ENCODE data around the gene DSCAM. TPM values are rescaled to one million over a fixed set of nuclear protein-coding genes. Genes with fewer than 3 reads are reported as not detected.
"Not testable (repeated sequence)": the region's sequence is repeated elsewhere in the genome, so short reads cannot be mapped to it uniquely, and the experiment has no call there.

DSCAM gene
- total and polyA plus RNA-seq, 2 donors (not counting 1 experiment from before 2014, with no cell fraction given) = not detected

DNA sequence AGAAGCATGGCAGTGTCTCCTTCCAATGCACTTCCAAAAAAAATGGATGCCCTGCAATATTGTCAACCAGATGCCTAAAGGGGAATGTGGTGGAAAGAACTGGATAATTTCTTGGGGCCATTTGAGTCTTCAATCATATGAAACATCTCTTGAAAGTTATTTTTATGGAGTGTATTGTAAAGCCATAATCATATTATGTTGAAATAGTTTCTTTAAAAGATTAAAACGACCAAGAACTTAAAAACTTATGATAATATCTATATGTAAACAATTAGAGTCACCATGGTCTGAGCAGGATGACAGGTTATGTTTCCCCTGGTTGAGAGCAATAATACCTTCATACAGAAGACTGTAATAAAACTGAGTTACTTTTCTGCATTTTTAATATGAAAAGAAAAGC is 522.6 kb downstream of the DSCAM start:
- Histone ChIP-seq H3K79me2 (ENCODE audit: control insufficient read depth, insufficient read depth, low read length) (no peaks in the 10 kb centered on the region), H3K27me3 (replicated peaks in 1 of 4; ENCODE audit: control extremely low read depth in 1 of 4, control insufficient read depth in 3 of 4, insufficient read depth in 4 of 4, low read length in 3 of 4) (no peaks in the 10 kb centered on the region), H3K9ac (ENCODE audit: low read length) (no peak overlapping the region), H3K4me3 (ENCODE audit: control extremely low read depth in 1 of 5, extremely low read depth in 1 of 5, insufficient read depth in 1 of 5, low read depth in 2 of 5, low read length in 4 of 5) (no peak overlapping the region), H3K36me3 (replicated peaks in 1 of 2; ENCODE audit: control extremely low read depth in 1 of 2, control insufficient read depth in 1 of 2, extremely low read depth in 1 of 2, insufficient read depth in 2 of 2, low read length in 1 of 2) (no peaks in the 10 kb centered on the region), H3K4me2 (replicated peaks; ENCODE audit: low read depth, low read length, poor library complexity, severe bottlenecking) (no peak overlapping the region), H3K4me1 (ENCODE audit: control insufficient read depth in 2 of 2, insufficient read depth in 2 of 2, low read length in 2 of 2) (no peaks in the 10 kb centered on the region), H3K9me3 (ENCODE audit: control extremely low read depth in 1 of 3, control insufficient read depth in 2 of 3, insufficient read depth in 1 of 3, low read length in 2 of 3) (peaks cover 0 to 6% (median 0%) of the 10 kb centered on the region in 3 donors), H3K27ac (ENCODE audit: low read length in 2 of 2) (no peak overlapping the region), H2AFZ (ENCODE audit: insufficient read depth, low read depth, low read length, poor library complexity, severe bottlenecking) (no peak overlapping the region), H4K20me1 (ENCODE audit: control insufficient read depth, insufficient read depth, low read length, poor library complexity, severe bottlenecking) (no peaks in the 10 kb centered on the region)
- Mint-ChIP-seq H3K4me3 (no peak overlapping the region), H3K27me3 (no peaks in the 10 kb centered on the region), H3K9me3 (ENCODE audit: insufficient read depth) (no peaks in the 10 kb centered on the region), H3K27ac (no peak overlapping the region), H3K4me1 (no peaks in the 10 kb centered on the region)
- DNase-seq = no peak
- ATAC-seq (ENCODE audit: low read depth) = no peak
- ChIA-PET CTCF (no interaction called here), POLR2A (no interaction called here)
- TF ChIP-seq, protein P1, sequence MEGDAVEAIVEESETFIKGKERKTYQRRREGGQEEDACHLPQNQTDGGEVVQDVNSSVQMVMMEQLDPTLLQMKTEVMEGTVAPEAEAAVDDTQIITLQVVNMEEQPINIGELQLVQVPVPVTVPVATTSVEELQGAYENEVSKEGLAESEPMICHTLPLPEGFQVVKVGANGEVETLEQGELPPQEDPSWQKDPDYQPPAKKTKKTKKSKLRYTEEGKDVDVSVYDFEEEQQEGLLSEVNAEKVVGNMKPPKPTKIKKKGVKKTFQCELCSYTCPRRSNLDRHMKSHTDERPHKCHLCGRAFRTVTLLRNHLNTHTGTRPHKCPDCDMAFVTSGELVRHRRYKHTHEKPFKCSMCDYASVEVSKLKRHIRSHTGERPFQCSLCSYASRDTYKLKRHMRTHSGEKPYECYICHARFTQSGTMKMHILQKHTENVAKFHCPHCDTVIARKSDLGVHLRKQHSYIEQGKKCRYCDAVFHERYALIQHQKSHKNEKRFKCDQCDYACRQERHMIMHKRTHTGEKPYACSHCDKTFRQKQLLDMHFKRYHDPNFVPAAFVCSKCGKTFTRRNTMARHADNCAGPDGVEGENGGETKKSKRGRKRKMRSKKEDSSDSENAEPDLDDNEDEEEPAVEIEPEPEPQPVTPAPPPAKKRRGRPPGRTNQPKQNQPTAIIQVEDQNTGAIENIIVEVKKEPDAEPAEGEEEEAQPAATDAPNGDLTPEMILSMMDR (IDR thresholded peaks at IDR 0.05) = no peak
- no peak for TF ChIP-seq EZH2 (IDR thresholded peaks at IDR 0.05; ENCODE audit: borderline replicate concordance, insufficient read depth, low read depth, low read length, poor library complexity, severe bottlenecking)
- intact Hi-C loops (cut with micrococcal nuclease) = no loop called here
- WGBS (ENCODE audit: insufficient coverage) = no CpG with 5 or more reads among the region's 1 CpG

DNA sequence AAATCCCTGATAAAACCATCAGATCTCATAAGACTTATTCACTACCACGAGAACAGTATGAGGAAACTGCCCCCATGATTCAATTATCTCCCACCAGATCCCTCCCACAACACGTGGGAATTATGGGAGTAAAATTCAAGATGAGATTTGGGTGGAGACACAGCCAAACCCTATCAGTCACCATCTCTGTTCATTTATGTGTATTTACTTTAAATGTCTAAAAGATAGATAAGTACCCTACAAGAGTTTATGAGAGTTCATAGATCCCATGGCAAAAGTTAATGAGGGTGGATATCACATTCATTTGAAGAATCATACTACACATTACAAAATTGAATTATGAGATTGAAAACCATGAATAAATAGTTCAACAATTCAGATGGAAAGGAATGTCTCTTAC is 526.2 kb downstream of the DSCAM start:
- ATAC-seq (ENCODE audit: low read depth); H3K79me2 ChIP-seq (ENCODE audit: control insufficient read depth, insufficient read depth, low read length); H3K4me1 Mint-ChIP-seq; H4K20me1 ChIP-seq (ENCODE audit: control insufficient read depth, insufficient read depth, low read length, poor library complexity, severe bottlenecking); H3K36me3 ChIP-seq (replicated peaks in 1 of 2; ENCODE audit: control extremely low read depth in 1 of 2, control insufficient read depth in 1 of 2, extremely low read depth in 1 of 2, insufficient read depth in 2 of 2, low read length in 1 of 2); H3K27ac ChIP-seq (ENCODE audit: low read length in 2 of 2); H3K4me2 ChIP-seq (replicated peaks; ENCODE audit: low read depth, low read length, poor library complexity, severe bottlenecking); H3K27me3 ChIP-seq (replicated peaks in 1 of 4; ENCODE audit: control extremely low read depth in 1 of 4, control insufficient read depth in 3 of 4, insufficient read depth in 4 of 4, low read length in 3 of 4); DNase-seq; H3K4me3 Mint-ChIP-seq; H3K4me3 ChIP-seq (ENCODE audit: control extremely low read depth in 1 of 5, extremely low read depth in 1 of 5, insufficient read depth in 1 of 5, low read depth in 2 of 5, low read length in 4 of 5); POLR2A ChIA-PET; H3K9ac ChIP-seq (ENCODE audit: low read length); H3K27ac Mint-ChIP-seq; H3K27me3 Mint-ChIP-seq; H2AFZ ChIP-seq (ENCODE audit: insufficient read depth, low read depth, low read length, poor library complexity, severe bottlenecking); intact Hi-C loops (cut with micrococcal nuclease); H3K9me3 Mint-ChIP-seq (ENCODE audit: insufficient read depth); H3K4me1 ChIP-seq (ENCODE audit: control insufficient read depth in 2 of 2, insufficient read depth in 2 of 2, low read length in 2 of 2); CTCF ChIA-PET: not testable (repeated sequence)
- H3K9me3 ChIP-seq (ENCODE audit: control extremely low read depth in 1 of 3, control insufficient read depth in 2 of 3, insufficient read depth in 1 of 3, low read length in 2 of 3) = peaks cover 0 to 11% (median 0%) of the 10 kb centered on the region in 3 donors
- no CpG with 5 or more reads among the region's 2 CpGs for WGBS (ENCODE audit: insufficient coverage)
